GM23338 (cell line): ENCODE data around the gene ERN1. TPM values are rescaled to one million over a fixed set of nuclear protein-coding genes. Genes with fewer than 3 reads are reported as not detected.

Source experiments
- ATAC-seq: fragments of 200-7000 bp; cut with Tn5 transposase; 3 replicates; pipeline ENCODE4 v1.9.1; 2020
- DNase-seq: peaks from one replicate; pipeline ENCODE4 v3.0.0-alpha.2; 2015; ENCODE audit warnings: low spot score
- H2AFZ ChIP-seq: fragments of 200-600 bp; sonication (generic); 2 replicates; pipeline ENCODE4 v1.8.0; 2016; ENCODE audit warnings: antibody characterized with exemption, mild to moderate bottlenecking, moderate library complexity
- H3F3A ChIP-seq: fragments of 200-600 bp; sonication (generic); replicated peaks from 2 replicates; pipeline ENCODE4 v1.8.0; 2017; ENCODE audit warnings: antibody characterized with exemption, mixed run types, low read depth
- H3K27ac ChIP-seq: fragments of 200-600 bp; sonication (generic); 2 replicates; pipeline ENCODE4 v1.6.1; 2016; ENCODE audit warnings: low read depth
- H3K27me3 ChIP-seq: fragments of 200-600 bp; sonication (generic); 2 replicates; pipeline ENCODE4 v1.8.0; 2016; ENCODE audit warnings: mild to moderate bottlenecking, mixed run types, moderate library complexity; ENCODE audit not compliant: insufficient read depth
- H3K36me3 ChIP-seq: fragments of 200-600 bp; sonication (generic); 2 replicates; pipeline ENCODE4 v1.8.0; 2016; ENCODE audit warnings: mild to moderate bottlenecking; ENCODE audit not compliant: insufficient read depth
- H3K4me1 ChIP-seq: fragments of 200-600 bp; sonication (generic); 2 replicates; pipeline ENCODE4 v1.8.0; 2016; ENCODE audit warnings: mild to moderate bottlenecking, moderate library complexity; ENCODE audit not compliant: insufficient read depth
- H3K4me2 ChIP-seq: fragments of 200-600 bp; sonication (generic); 2 replicates; pipeline ENCODE4 v1.7.1; 2017; ENCODE audit warnings: mixed run types
- H3K4me3 ChIP-seq: fragments of 200-600 bp; sonication (generic); 2 replicates; pipeline ENCODE4 v1.6.1; 2016; ENCODE audit warnings: mixed run types
- H3K79me2 ChIP-seq: fragments of 200-600 bp; sonication (generic); replicated peaks from 2 replicates; pipeline ENCODE4 v1.8.0; 2017; ENCODE audit warnings: mild to moderate bottlenecking; ENCODE audit not compliant: insufficient read depth
- H3K9me2 ChIP-seq: fragments of 200-600 bp; sonication (generic); 2 replicates; pipeline ENCODE4 v1.8.0; 2017; ENCODE audit not compliant: insufficient read depth
- H4K20me1 ChIP-seq: fragments of 200-600 bp; sonication (generic); replicated peaks from 2 replicates; pipeline ENCODE4 v1.8.0; 2017; ENCODE audit warnings: mild to moderate bottlenecking; ENCODE audit not compliant: insufficient read depth
- H3K27ac Mint-ChIP-seq: 2 replicates; pipeline ENCODE4 v1.8.0; 2020; ENCODE audit warnings: inconsistent platforms, mild to moderate bottlenecking, moderate library complexity, mixed read lengths
- H3K27me3 Mint-ChIP-seq: 3 replicates; pipeline ENCODE4 v1.8.0; 2022; ENCODE audit warnings: low read depth, mild to moderate bottlenecking, moderate library complexity, mixed read lengths, inconsistent platforms; ENCODE audit not compliant: insufficient read depth, poor library complexity
- H3K36me3 Mint-ChIP-seq: 3 replicates; pipeline ENCODE4 v1.8.0; 2021; ENCODE audit warnings: low read depth, mild to moderate bottlenecking, inconsistent platforms, moderate library complexity, mixed read lengths
- H3K4me1 Mint-ChIP-seq: 3 replicates; pipeline ENCODE4 v1.8.0; 2020; ENCODE audit warnings: mild to moderate bottlenecking, inconsistent platforms, mixed read lengths
- H3K4me3 Mint-ChIP-seq: 3 replicates; pipeline ENCODE4 v1.8.0; 2021; ENCODE audit warnings: moderate library complexity, mild to moderate bottlenecking, inconsistent platforms, mixed read lengths
- H3K9me3 Mint-ChIP-seq: 3 replicates; pipeline ENCODE4 v1.8.0; 2020; ENCODE audit warnings: moderate library complexity, mild to moderate bottlenecking, inconsistent platforms, mixed read lengths
- CREB1 ChIP-seq: fragments of 250-450 bp; sonication (Bioruptor Pico); IDR thresholded peaks from 2 replicates; pipeline ENCODE4 v1.5.0; 2020; ENCODE audit warnings: low read depth, mild to moderate bottlenecking, moderate library complexity
- CTCF ChIP-seq, 2 experiments: fragments of 200-600 bp in 1 of 2; sonication (generic) in 1 of 2; conservative IDR thresholded peaks; 2 replicates each; pipeline versions ENCODE4 v1.5.1 to v1.6.1; 2016 to 2017; ENCODE audit warnings: antibody characterized with exemption in 2 of 2, low read depth in 2 of 2, mild to moderate bottlenecking in 2 of 2, moderate library complexity in 1 of 2
- ETS1 ChIP-seq: IDR thresholded peaks from 2 replicates; pipeline ENCODE4 v1.6.1; 2016; ENCODE audit warnings: antibody characterized with exemption
- EZH2 ChIP-seq: fragments of 200-600 bp; sonication (generic); IDR thresholded peaks from one replicate; pipeline ENCODE4 v1.8.0; 2017; ENCODE audit warnings: antibody characterized with exemption, mild to moderate bottlenecking, low read depth; ENCODE audit not compliant: unreplicated experiment
- EZH2phosphoT487 ChIP-seq: fragments of 200-600 bp; sonication (generic); IDR thresholded peaks from one replicate; pipeline ENCODE4 v1.8.1; 2018; ENCODE audit warnings: antibody characterized with exemption; ENCODE audit not compliant: unreplicated experiment
- JUNB ChIP-seq: IDR thresholded peaks from one replicate; pipeline ENCODE4 v1.6.1; 2016; ENCODE audit warnings: antibody characterized with exemption; ENCODE audit not compliant: unreplicated experiment
- NANOG ChIP-seq: IDR thresholded peaks from 2 replicates; pipeline ENCODE4 v1.6.1; 2016; ENCODE audit warnings: antibody characterized with exemption, borderline replicate concordance
- POLR2AphosphoS5 ChIP-seq: IDR thresholded peaks from 2 replicates; pipeline ENCODE4 v1.6.1; 2016; ENCODE audit warnings: antibody characterized with exemption, low read depth
- REST ChIP-seq: IDR thresholded peaks from one replicate; pipeline ENCODE4 v1.6.1; 2018; ENCODE audit warnings: antibody characterized with exemption; ENCODE audit not compliant: unreplicated experiment
- STAT1 ChIP-seq: IDR thresholded peaks from one replicate; pipeline ENCODE4 v1.6.1; 2016; ENCODE audit warnings: antibody characterized with exemption; ENCODE audit not compliant: unreplicated experiment
- ZNF114 ChIP-seq: fragments of 250-450 bp; sonication (Bioruptor Pico); IDR thresholded peaks from 2 replicates; pipeline ENCODE4 v1.5.0; 2020; ENCODE audit warnings: mild to moderate bottlenecking, moderate library complexity
- ZNF331 ChIP-seq: fragments of 250-450 bp; sonication (Bioruptor Pico); IDR thresholded peaks from 2 replicates; pipeline ENCODE4 v1.5.0; 2020; ENCODE audit warnings: low read depth, mild to moderate bottlenecking, moderate library complexity
- ZNF462 ChIP-seq: fragments of 250-450 bp; sonication (Bioruptor Pico); IDR thresholded peaks from 2 replicates; pipeline ENCODE4 v1.5.0; 2020; ENCODE audit warnings: mild to moderate bottlenecking, moderate library complexity
- polyA plus RNA-seq: library from polyadenylated mRNA; unstranded; fragments of >200 nt; fragmentation: Nextera tagmentation; extraction: Ambion mirVana; gene quantifications from 2 replicates; pipeline ENCODE4 v1.2.1, GENCODE V29; 2016
- total RNA-seq: library from RNA; depleted of rRNA; stranded (reverse); fragments of >200 nt; shearing (Covaris generic); gene quantifications from 2 replicates; pipeline ENCODE4 v1.2.3, GENCODE V29; 2014

Gene ERN1
- total and polyA plus RNA-seq, 2 experiments from 2014 or later = 5.9 to 7.5 TPM

GRCh38 chr17:64177311-64178010 is 47.5 kb upstream of the ERN1 start:
- no peak for TF ChIP-seq EZH2phosphoT487
- no peak for TF ChIP-seq JUNB
- no peak for TF ChIP-seq ZNF331
- no peak for TF ChIP-seq POLR2AphosphoS5
- no peak for TF ChIP-seq ETS1
- TF ChIP-seq NANOG = no peak
- TF ChIP-seq STAT1 = no peak
- no peak for TF ChIP-seq CREB1 (CRISPR knock-in tag)
- TF ChIP-seq REST = no peak
- TF ChIP-seq ZNF114 (CRISPR knock-in tag) = no peak
- no peak for TF ChIP-seq CTCF (conservative IDR thresholded peaks at IDR 0.05; ENCODE audit: low read depth in 2 of 2)
- TF ChIP-seq ZNF462 = no peak
- TF ChIP-seq EZH2 = no peak
- Mint-ChIP-seq H3K9me3 (no peaks in the 10 kb centered on the region), H3K4me3 (no peak overlapping the region), H3K27ac (no peak overlapping the region), H3K36me3 (peaks cover 13% of the 10 kb centered on the region; the same call in 2 of the 3 replicates), H3K27me3 (no peaks in the 10 kb centered on the region), H3K4me1 (no peaks in the 10 kb centered on the region; the same call in 2 of the 3 replicates)
- H3K9me2 ChIP-seq = peaks cover 5% of the 10 kb centered on the region; the same call in 1 of the 2 replicates
- no peaks in the 10 kb centered on the region for H3K27me3 ChIP-seq
- ATAC-seq (no peak), DNase-seq (no peak)
- no peak overlapping the region for H3K4me3 ChIP-seq
- H4K20me1 ChIP-seq = no peaks in the 10 kb centered on the region
- no peak overlapping the region for H3K27ac ChIP-seq
- H3K79me2 ChIP-seq = no peaks in the 10 kb centered on the region
- no peaks in the 10 kb centered on the region for H3F3A ChIP-seq
- no peak overlapping the region for H2AFZ ChIP-seq
- no peak overlapping the region for H3K4me2 ChIP-seq
- H3K36me3 ChIP-seq = peaks cover 5% of the 10 kb centered on the region; the same call in 1 of the 2 replicates
- H3K4me1 ChIP-seq = no peaks in the 10 kb centered on the region
